Heart right ventricle (tissue), 16 donors: ENCODE results near the gene PIK3R1. TPM values are rescaled to one million over a fixed set of nuclear protein-coding genes. Genes with fewer than 3 reads are reported as not detected.
A peak's percentile ranks its signal among the peaks of the same experiment; 100 is the strongest.

Experiments
- ATAC-seq, 8 donors: fragments of 200-7000 bp; cut with Tn5 transposase; one replicate each; pipeline ENCODE4 v1.9.1; 2020; ENCODE audit warnings: mild to moderate bottlenecking in 8 of 8, moderate library complexity in 8 of 8, moderate number of reproducible peaks in 1 of 8
- DNase-seq, 2 donors: peaks; one replicate each; pipeline ENCODE4 v3.0.0-alpha.2; 2020
- H3K27ac ChIP-seq, 10 donors: fragments of 200-600 bp; sonication (generic) in 2 of 10; one replicate each; pipeline versions ENCODE4 v1.5.0 to v1.8.0; 2020 to 2022; ENCODE audit warnings: mild to moderate bottlenecking in 3 of 10
- H3K27me3 ChIP-seq, 7 donors: fragments of 200-600 bp; one replicate each; pipeline ENCODE4 v1.8.0; 2021 to 2022; ENCODE audit warnings: mild to moderate bottlenecking in 2 of 7
- H3K36me3 ChIP-seq, 9 donors: fragments of 200-600 bp; sonication (generic) in 1 of 9; one replicate each; pipeline versions ENCODE4 v1.5.0 to v1.8.0; 2020 to 2022; ENCODE audit warnings: mild to moderate bottlenecking in 2 of 9
- H3K4me1 ChIP-seq, 9 donors: fragments of 200-600 bp; sonication (generic) in 1 of 9; one replicate each; pipeline versions ENCODE4 v1.5.0 to v1.8.0; 2020 to 2022; ENCODE audit warnings: mild to moderate bottlenecking in 4 of 9
- H3K4me3 ChIP-seq, 10 donors: fragments of 200-600 bp; sonication (generic) in 2 of 10; one replicate each; pipeline versions ENCODE4 v1.5.0 to v1.8.0; 2020 to 2022; ENCODE audit warnings: mild to moderate bottlenecking in 7 of 10, moderate library complexity in 2 of 10
- H3K9me3 ChIP-seq, 11 donors: fragments of 200-600 bp in 10 of 11; sonication (generic) in 2 of 11; one replicate each; pipeline versions ENCODE4 v1.5.0 to v1.8.0; 2013 to 2022; ENCODE audit warnings: mild to moderate bottlenecking in 2 of 11, control low read depth in 1 of 11, moderate library complexity in 1 of 11
- CTCF ChIP-seq, 9 donors: fragments of 200-600 bp; sonication (generic) in 2 of 9; IDR thresholded peaks; one replicate each; pipeline versions ENCODE4 v1.5.0 to v1.8.0; 2021 to 2022; ENCODE audit warnings: antibody characterized with exemption in 9 of 9, mild to moderate bottlenecking in 5 of 9, moderate library complexity in 1 of 9
- WGBS, 2 donors: extraction: QIAGEN DNeasy Blood & Tissue Kit; methylation state at CpG; one replicate each; pipeline ENCODE4 v1.1.7; 2013; ENCODE audit warnings: inconsistent platforms in 1 of 2; 5-methylcytosine and 5-hydroxymethylcytosine counted together
- intact Hi-C, 10 donors: fragments of 100-400 bp; cut with DNase I; formaldehyde crosslinking; loops; one replicate each; pipeline versions ENCODE4 v1.11.1 to v1.14.2; 2022
- polyA plus RNA-seq, 2 donors: library from polyadenylated mRNA; stranded (reverse); fragments of 200-250 nt; gene quantifications; one replicate each; pipeline ENCODE4 v1.2.3, GENCODE V29; 2013
- total RNA-seq, 10 donors: library from RNA; stranded (reverse); fragmentation: NEBNext Ultra II Directional in 3 of 10; extraction: Animal tissue kit (Norgen Biotek cat#: 25700) in 3 of 10; gene quantifications; one replicate each; pipeline versions ENCODE4 v1.2.1 to v1.2.4, GENCODE V29; 2021 to 2023
- donor health status: Arrhythmogenic right ventricular cardiomyopathy.
- donor health status: ischemic (EF 13 %, LVEDD 7.1; RV severe dilation, severe dysfunction).
- donor health status: healthy with polysubstance abuse.
- donor health status: DM: no; HTN: yes; CAD: no.
- donor health status: DM: no; HTN: no; CAD: no.
- donor health status: ischemic (EF 25% LVEDD 6.9; RV normal size, moderate dysfunction).
- donor health status: ischemic (EF 25% LVEDD 5.7; RV mildly dilated, moderate dysfunction).
- donor health status: healthy.
- donor health status: DM: yes; HTN: yes; CAD: no.
- donor health status: Ischemic cardiomyopathy.
- donor health status: ischemic (EF 35%, LVEDD 5.7; RV mildly dilated, moderate dysfunction).
- donor health status: nonischemic (EF 11% LVEDD 7.7; RV severe dilation, severe dysfunction).
- donor health status: DM: yes; HTN: yes; CAD: no.
- donor health status: PGD.
- donor health status: ischemic (EF 29% LVEDD 5.4; RV normal size, mild dysfunction).
- donor health status: nonischemic (EF 23%, LVEDD 6.1; RV moderate dilation, normal function).

Gene PIK3R1
- total and polyA plus RNA-seq, 12 donors, result 12.2 to 269 (median 125) TPM

DNA sequence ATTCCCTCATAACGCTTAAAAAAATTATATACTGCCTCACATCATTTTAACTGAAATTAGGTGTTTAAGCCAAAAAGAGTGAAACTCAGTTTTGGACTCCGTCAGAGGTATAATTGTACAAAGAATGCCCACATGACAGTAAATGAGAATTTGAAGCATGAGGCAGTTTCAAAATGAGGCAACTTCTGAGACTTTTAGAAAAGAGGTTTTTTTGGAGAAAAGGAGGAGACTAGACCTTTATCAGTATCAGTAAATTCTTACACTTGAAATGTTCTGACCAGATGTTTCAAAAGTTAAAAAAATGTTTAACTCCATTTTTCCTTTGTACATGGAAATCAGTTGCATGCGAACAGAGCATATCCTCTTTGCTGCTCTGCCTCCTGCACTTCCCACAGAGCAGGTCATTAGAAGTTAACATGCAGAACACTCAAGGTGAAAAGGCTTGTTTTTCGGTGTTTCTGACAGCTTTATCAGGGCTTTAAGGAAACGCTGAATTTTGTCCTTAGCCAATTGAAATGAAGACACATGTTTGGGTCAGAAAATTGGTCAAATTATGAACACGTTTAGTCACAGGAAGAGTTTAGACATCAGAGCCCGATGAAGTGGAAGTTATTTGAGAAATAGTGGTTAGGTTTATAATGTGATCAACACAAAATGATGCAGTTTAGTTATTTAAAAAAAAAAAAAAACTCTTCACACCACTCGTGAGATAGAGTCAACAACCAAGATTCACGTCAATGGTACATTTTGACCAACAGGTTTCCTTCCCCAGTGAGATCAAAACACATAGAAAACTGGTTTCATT is 59.5 kb downstream of the PIK3R1 start:
- TF ChIP-seq CTCF (IDR thresholded peaks at IDR 0.05), result no peak
- H3K9me3 ChIP-seq, result no peaks in the 10 kb centered on the region
- H3K36me3 ChIP-seq, result peaks cover 0 to 69% (median 24%) of the 10 kb centered on the region in 9 donors
- H3K27ac ChIP-seq, result peak overlapping the region in 7 of 10 donors; percentile 39 to 92 (median 62)
- no peak overlapping the region for H3K4me3 ChIP-seq
- no peak for DNase-seq
- intact Hi-C loops, result loop anchor here in 2 of 10 donors (5.0 kb wide), 2 partner anchors 583 to 1028 kb away; no protein-coding TSS in a partner anchor
- H3K4me1 ChIP-seq, result peaks cover 13 to 72% (median 53%) of the 10 kb centered on the region in 9 donors
- H3K27me3 ChIP-seq, result no peaks in the 10 kb centered on the region
- 67 to 71% methylated on average over 9 of the region's 9 CpGs for WGBS, 2 donors
- no peak for ATAC-seq

GRCh38 chr5:68276740-68277139 is 61.2 kb downstream of the PIK3R1 start:
- ATAC-seq, result no peak
- H3K27ac ChIP-seq, result peak overlapping the region in 3 of 10 donors; percentile 18 to 91 (median 48)
- H3K36me3 ChIP-seq, result peaks cover 0 to 86% (median 36%) of the 10 kb centered on the region in 9 donors
- intact Hi-C loops, result no loop called here
- no peaks in the 10 kb centered on the region for H3K27me3 ChIP-seq
- DNase-seq, result no peak
- no peak for TF ChIP-seq CTCF (IDR thresholded peaks at IDR 0.05)
- 64 to 73% methylated on average over 5 of the region's 5 CpGs for WGBS, 2 donors
- H3K4me1 ChIP-seq, result peaks cover 5 to 57% (median 36%) of the 10 kb centered on the region in 9 donors
- no peaks in the 10 kb centered on the region for H3K9me3 ChIP-seq
- no peak overlapping the region for H3K4me3 ChIP-seq

GRCh38 chr5:68277431-68277830 is 61.9 kb downstream of the PIK3R1 start:
- no peak overlapping the region for H3K4me3 ChIP-seq
- 77 to 85% methylated on average over 5 of the region's 5 CpGs for WGBS, 2 donors
- H3K27ac ChIP-seq, result peak overlapping the region in 4 of 10 donors; percentile 2 to 91 (median 22)
- DNase-seq (no peak), ATAC-seq (peak in 1 of 8 donors; percentile 12)
- no peak for TF ChIP-seq CTCF (IDR thresholded peaks at IDR 0.05)
- no peaks in the 10 kb centered on the region for H3K27me3 ChIP-seq
- peaks cover 5 to 50% (median 30%) of the 10 kb centered on the region in 9 donors for H3K4me1 ChIP-seq
- intact Hi-C loops, result no loop called here
- peaks cover 0 to 93% (median 40%) of the 10 kb centered on the region in 9 donors for H3K36me3 ChIP-seq
- H3K9me3 ChIP-seq, result no peaks in the 10 kb centered on the region

- Histone ChIP-seq H3K4me1 (peaks cover 0 to 26% (median 22%) of the 10 kb centered on the region in 9 donors), H3K27me3 (no peaks in the 10 kb centered on the region), H3K9me3 (no peaks in the 10 kb centered on the region), H3K27ac (peak overlapping the region in 2 of 10 donors; percentile 2 to 70), H3K4me3 (peak overlapping the region in 1 of 10 donors; percentile 29), H3K36me3 (peaks cover 0 to 100% (median 38%) of the 10 kb centered on the region in 9 donors)
- no peak for DNase-seq
- intact Hi-C loops, result loop anchor here in 3 of 10 donors (5.0 to 10.0 kb wide), 3 partner anchors 265 to 685 kb away; no protein-coding TSS in a partner anchor
- peak in 1 of 8 donors; percentile 7 for ATAC-seq
- no peak for TF ChIP-seq CTCF (IDR thresholded peaks at IDR 0.05)
- 76 to 78% methylated on average over 4 of the region's 4 CpGs for WGBS, 2 donors
Measured at GRCh38 chr5:68279984-68280383, 64.4 kb downstream of the PIK3R1 start.
